Stimulated activated CD4-positive, alpha-beta T cell treated with anti-CD3 and anti-CD28 coated beads, Interleukin-15, amount 100 ng/mL, for 1 hour (primary cell): ENCODE measurements around the gene NEDD4L.

ENCODE experiments used
- DNase-seq, 2 donors: peaks; one replicate each; pipeline ENCODE4 v3.0.0-alpha.2; 2020; ENCODE audit warnings: low read depth in 1 of 2, low spot score in 1 of 2

The NEDD4L gene

GRCh38 chr18:58230438-58231179, 186.6 kb downstream of the NEDD4L start:
- DNase-seq, result no peak

- DNase-seq, result no peak
Observed at GRCh38 chr18:58231930-58232329, 187.9 kb downstream of the NEDD4L start.

- DNase-seq, result no peak
Observed at GRCh38 chr18:58232668-58233067, 188.6 kb downstream of the NEDD4L start.

- no peak for DNase-seq
Observed at GRCh38 chr18:58234359-58234741, 190.3 kb downstream of the NEDD4L start.

GRCh38 chr18:58235001-58235436, 191.0 kb downstream of the NEDD4L start:
- no peak for DNase-seq

- no peak for DNase-seq
Observed at GRCh38 chr18:58239879-58240278, 195.9 kb downstream of the NEDD4L start.

GRCh38 chr18:58241026-58241679, 197.1 kb downstream of the NEDD4L start:
- DNase-seq, result no peak

GRCh38 chr18:58241877-58242276, 197.9 kb downstream of the NEDD4L start:
- no peak for DNase-seq

- no peak for DNase-seq
Observed at GRCh38 chr18:58242435-58242834, 198.4 kb downstream of the NEDD4L start.

- no peak for DNase-seq
Observed at GRCh38 chr18:58242968-58243367, 198.9 kb downstream of the NEDD4L start.

GRCh38 chr18:58243401-58243800, 199.4 kb downstream of the NEDD4L start:
- DNase-seq, result no peak

GRCh38 chr18:58247363-58247834, 203.4 kb downstream of the NEDD4L start:
- DNase-seq, result no peak

GRCh38 chr18:58249712-58250111, 205.7 kb downstream of the NEDD4L start:
- no peak for DNase-seq

GRCh38 chr18:58251416-58251815, 207.4 kb downstream of the NEDD4L start:
- no peak for DNase-seq

- no peak for DNase-seq
Observed at GRCh38 chr18:58252166-58252565, 208.1 kb downstream of the NEDD4L start.

- no peak for DNase-seq
Observed at GRCh38 chr18:58253318-58253717, 209.3 kb downstream of the NEDD4L start.

GRCh38 chr18:58253871-58254270, 209.8 kb downstream of the NEDD4L start:
- no peak for DNase-seq

- DNase-seq, result no peak
Observed at GRCh38 chr18:58254873-58255511, 211.0 kb downstream of the NEDD4L start.

- DNase-seq, result no peak
Observed at GRCh38 chr18:58255701-58256311, 211.8 kb downstream of the NEDD4L start.

- no peak for DNase-seq
Observed at GRCh38 chr18:58256316-58257080, 212.5 kb downstream of the NEDD4L start.

- no peak for DNase-seq
Observed at GRCh38 chr18:58257461-58257860, 213.4 kb downstream of the NEDD4L start.
